Activated T-helper 1 cell treated with anti-CD3 and anti-CD28 coated beads, Interleukin-12 subunit alpha, Interleukin-12 subunit beta, Interleukin-2, Interleukin-4 antibody, amounts not matched to agents 30 ng/mL and 10 ng/mL and 1 ng/mL, durations not matched to agents 14 hours and 24 hours and 36 hours (primary cell): ENCODE data around the gene ABCD2. TPM values are rescaled to one million over a fixed set of nuclear protein-coding genes. Genes with fewer than 3 reads are reported as not detected.
"Not testable (repeated sequence)": the region's sequence is repeated elsewhere in the genome, so short reads cannot be mapped to it uniquely, and the experiment has no call there.

Experiments
- DNase-seq: peaks from one replicate; pipeline ENCODE4 v3.0.0; 2021; ENCODE audit warnings: low spot score
- H3K27ac Mint-ChIP-seq: one replicate; pipeline ENCODE4 v1.8.0; 2021; ENCODE audit warnings: mild to moderate bottlenecking, mixed read lengths
- H3K27me3 Mint-ChIP-seq: one replicate; pipeline ENCODE4 v1.8.0; 2022; ENCODE audit warnings: mild to moderate bottlenecking, moderate library complexity, mixed read lengths; ENCODE audit not compliant: insufficient read depth
- H3K36me3 Mint-ChIP-seq: one replicate; pipeline ENCODE4 v1.8.0; 2021; ENCODE audit warnings: low read depth, mixed read lengths
- H3K4me1 Mint-ChIP-seq: one replicate; pipeline ENCODE4 v1.8.0; 2021; ENCODE audit warnings: low read depth, mixed read lengths
- H3K4me3 Mint-ChIP-seq: one replicate; pipeline ENCODE4 v1.8.0; 2021; ENCODE audit warnings: mild to moderate bottlenecking, moderate library complexity, mixed read lengths
- H3K9me3 Mint-ChIP-seq: one replicate; pipeline ENCODE4 v1.8.0; 2021; ENCODE audit warnings: mixed read lengths
- intact Hi-C: fragments of 100-400 bp; cut with micrococcal nuclease; formaldehyde crosslinking; loops from one replicate; pipeline ENCODE4 v1.15.1; 2024
- total RNA-seq: library from RNA; stranded (reverse); gene quantifications from 2 replicates; pipeline ENCODE4 v1.2.3, GENCODE V29; 2022

ABCD2 gene
- total RNA-seq, 1 donor from 2014 or later = 7.8 TPM

DNA sequence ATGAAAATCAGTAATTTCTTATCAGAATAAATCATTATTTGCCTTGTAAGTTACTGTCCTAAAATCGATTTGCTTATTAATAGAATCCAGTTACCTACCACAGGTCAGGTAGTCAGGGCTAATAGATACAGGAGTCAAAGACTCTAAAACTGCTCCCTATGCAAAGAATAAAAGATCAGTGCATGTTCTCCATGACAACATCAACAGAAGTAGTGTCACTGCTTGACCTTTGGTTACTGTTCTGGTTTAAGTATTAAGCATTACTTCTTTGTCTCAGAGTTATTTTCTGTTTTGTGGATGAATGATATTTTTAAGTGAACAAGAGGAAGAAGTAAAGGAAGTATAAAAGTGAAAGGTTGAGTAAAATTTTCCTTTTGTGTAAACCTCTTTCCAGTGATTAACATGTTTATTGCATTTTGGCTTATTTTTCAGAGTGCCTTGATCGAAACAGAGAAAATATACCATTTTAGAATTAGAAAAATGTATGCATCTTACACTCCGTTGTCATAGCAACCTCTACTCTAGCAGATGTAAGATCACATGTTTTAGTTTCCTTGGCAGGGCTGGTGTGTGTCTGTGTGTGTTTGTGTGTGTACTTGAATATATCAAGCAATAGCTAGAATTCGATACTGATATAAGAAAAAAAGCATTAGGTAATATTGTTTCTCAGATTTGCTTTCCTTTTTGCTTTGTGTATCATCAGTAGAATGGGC is 44.7 kb downstream of the ABCD2 start:
- H3K27ac Mint-ChIP-seq = no peak overlapping the region
- H3K36me3 Mint-ChIP-seq = peaks cover 66% of the 10 kb centered on the region
- H3K4me3 Mint-ChIP-seq = no peak overlapping the region
- H3K27me3 Mint-ChIP-seq = no peaks in the 10 kb centered on the region
- peaks cover 13% of the 10 kb centered on the region for H3K4me1 Mint-ChIP-seq
- peaks cover 14% of the 10 kb centered on the region for H3K9me3 Mint-ChIP-seq
- intact Hi-C loops = no loop called here
- DNase-seq = no peak

- Mint-ChIP-seq H3K27me3 (no peaks in the 10 kb centered on the region), H3K4me1 (peaks cover 13% of the 10 kb centered on the region), H3K36me3 (peaks cover 67% of the 10 kb centered on the region), H3K4me3 (no peak overlapping the region), H3K9me3 (peaks cover 19% of the 10 kb centered on the region), H3K27ac (no peak overlapping the region)
- no peak for DNase-seq
- intact Hi-C loops = no loop called here
Measured at GRCh38 chr12:39574378-39574777, 45.2 kb downstream of the ABCD2 start.

- DNase-seq = no peak
- intact Hi-C loops = no loop called here
- Mint-ChIP-seq H3K4me3 (no peak overlapping the region), H3K27ac (no peak overlapping the region), H3K4me1 (peaks cover 13% of the 10 kb centered on the region), H3K36me3 (peaks cover 68% of the 10 kb centered on the region), H3K9me3 (peaks cover 20% of the 10 kb centered on the region), H3K27me3 (no peaks in the 10 kb centered on the region)
Measured at GRCh38 chr12:39573971-39574370, 45.6 kb downstream of the ABCD2 start.

DNA sequence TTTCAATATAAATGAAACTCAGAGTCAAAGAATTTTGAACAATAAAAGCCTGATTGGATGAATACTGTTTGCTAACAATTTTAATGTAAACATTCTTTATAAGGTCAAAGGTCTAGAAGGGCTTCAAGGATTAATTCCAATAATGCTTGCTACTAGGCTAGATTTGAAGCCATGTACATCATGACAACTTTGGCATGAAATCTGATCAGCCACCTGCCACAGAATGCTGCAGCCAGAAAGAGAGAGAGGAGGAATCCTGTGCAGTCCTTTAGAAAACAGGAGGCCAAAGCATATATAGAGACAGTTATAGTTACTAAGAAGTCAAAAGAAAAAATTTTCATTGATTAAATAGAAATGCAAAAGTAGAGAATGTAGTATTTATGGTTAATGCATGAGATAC is 47.1 kb downstream of the ABCD2 start:
- intact Hi-C loops = no loop called here
- Mint-ChIP-seq H3K36me3 (peaks cover 71% of the 10 kb centered on the region), H3K4me1 (peaks cover 13% of the 10 kb centered on the region), H3K9me3 (peaks cover 28% of the 10 kb centered on the region), H3K4me3 (no peak overlapping the region), H3K27me3 (no peaks in the 10 kb centered on the region), H3K27ac (no peak overlapping the region)
- no peak for DNase-seq

DNA sequence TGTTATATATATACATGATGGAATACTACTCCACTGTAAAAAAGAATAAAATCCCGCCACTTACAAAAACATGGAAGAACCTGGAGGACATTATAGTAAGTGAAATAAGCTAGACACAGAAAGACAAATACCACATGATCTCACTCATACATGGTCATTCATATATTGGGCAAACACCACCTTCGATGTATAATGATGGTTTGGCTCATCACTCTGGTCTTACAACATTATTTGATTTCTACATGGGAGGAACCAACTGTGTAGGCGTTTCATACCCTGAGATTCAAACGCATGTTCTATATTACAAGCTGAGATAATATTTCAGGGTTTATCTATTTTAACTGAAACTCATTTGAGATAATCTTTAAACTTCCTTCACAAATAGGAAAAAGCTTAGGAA is 48.3 kb downstream of the ABCD2 start:
- Mint-ChIP-seq H3K36me3 (peaks cover 75% of the 10 kb centered on the region), H3K27ac (no peak overlapping the region)

DNA sequence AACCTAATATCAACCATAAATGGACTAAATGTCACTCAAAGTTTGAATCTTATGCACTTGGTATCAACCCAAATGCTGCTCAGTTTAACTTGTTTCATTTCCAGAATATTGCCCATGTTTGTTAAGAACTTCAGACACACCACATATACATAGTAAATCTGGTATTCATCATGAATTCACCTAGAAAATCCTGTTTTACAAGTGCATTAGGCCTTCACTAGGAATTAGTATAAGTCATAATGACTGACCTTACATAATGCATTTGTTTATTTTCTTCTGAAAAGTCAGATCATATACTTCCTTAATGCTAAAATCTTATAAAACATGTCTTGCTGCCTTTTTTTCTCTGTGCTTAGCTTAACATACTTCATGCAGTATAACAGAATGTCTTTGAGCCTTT is 66.1 kb downstream of the ABCD2 start:
- H3K27ac Mint-ChIP-seq = no peak overlapping the region
- H3K27me3 Mint-ChIP-seq = no peaks in the 10 kb centered on the region
- H3K4me3 Mint-ChIP-seq = no peak overlapping the region
- no peaks in the 10 kb centered on the region for H3K4me1 Mint-ChIP-seq
- H3K36me3 Mint-ChIP-seq = peaks cover 43% of the 10 kb centered on the region
- intact Hi-C loops = no loop called here
- DNase-seq = no peak
- H3K9me3 Mint-ChIP-seq = peaks cover 14% of the 10 kb centered on the region

More for the DNA sequence above, 48.3 kb downstream of the ABCD2 start:
- no peak for DNase-seq
- H3K9me3 Mint-ChIP-seq = peaks cover 40% of the 10 kb centered on the region
- intact Hi-C loops = no loop called here
- peaks cover 13% of the 10 kb centered on the region for H3K4me1 Mint-ChIP-seq
- no peaks in the 10 kb centered on the region for H3K27me3 Mint-ChIP-seq
- no peak overlapping the region for H3K4me3 Mint-ChIP-seq

GRCh38 chr12:39544211-39544610 is 75.4 kb downstream of the ABCD2 start:
- intact Hi-C loops, H3K36me3 Mint-ChIP-seq, H3K9me3 Mint-ChIP-seq, H3K27me3 Mint-ChIP-seq, H3K27ac Mint-ChIP-seq, H3K4me1 Mint-ChIP-seq, H3K4me3 Mint-ChIP-seq, DNase-seq: not testable (repeated sequence)

DNA sequence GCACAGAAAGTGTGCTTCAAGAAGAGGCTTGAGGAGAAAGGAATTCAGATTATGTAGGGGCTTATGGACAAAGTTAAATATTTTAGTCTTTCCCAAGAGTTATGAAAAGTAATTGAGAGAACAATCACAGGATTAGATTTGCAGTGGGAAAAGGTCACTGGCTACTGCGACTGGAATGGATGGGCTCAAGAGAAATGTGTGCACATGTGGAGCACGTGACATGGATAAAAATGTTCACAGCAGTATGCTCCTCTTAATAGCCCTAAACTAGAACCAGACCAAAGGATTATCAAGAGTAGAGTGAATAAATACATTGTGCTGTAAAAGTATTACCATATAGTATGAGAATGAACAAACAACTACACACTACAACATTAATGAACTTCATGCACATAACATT is 78.1 kb downstream of the ABCD2 start:
- Mint-ChIP-seq H3K27me3 (no peaks in the 10 kb centered on the region), H3K9me3 (no peaks in the 10 kb centered on the region), H3K27ac (no peak overlapping the region), H3K4me1 (no peaks in the 10 kb centered on the region), H3K36me3 (peaks cover 3% of the 10 kb centered on the region), H3K4me3 (no peak overlapping the region)
- intact Hi-C loops = no loop called here
- no peak for DNase-seq

DNA sequence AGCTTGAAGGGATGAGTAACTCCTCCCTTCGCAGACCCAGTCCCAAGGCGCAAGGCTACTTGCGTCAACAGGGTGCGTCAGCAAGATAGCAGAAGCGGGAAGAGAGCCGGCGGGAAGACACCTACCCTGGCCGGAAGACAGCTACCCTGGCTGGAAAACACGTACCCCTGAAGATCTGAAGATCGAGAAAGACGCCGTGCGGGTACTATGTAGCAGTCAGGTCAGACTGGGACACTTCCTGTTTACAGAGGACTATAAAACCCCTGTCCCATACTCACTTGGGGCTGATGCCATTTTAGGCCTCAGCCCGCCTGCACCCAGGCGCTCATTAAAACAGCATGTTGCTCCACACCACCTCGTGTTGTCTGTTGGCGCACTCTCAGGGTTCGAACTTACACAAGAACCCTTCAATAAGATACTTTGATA is 80.9 kb downstream of the ABCD2 start:
- Mint-ChIP-seq H3K9me3 (no peaks in the 10 kb centered on the region), H3K4me3 (no peak overlapping the region), H3K27ac (no peak overlapping the region), H3K27me3 (no peaks in the 10 kb centered on the region), H3K4me1 (peaks cover 7% of the 10 kb centered on the region), H3K36me3 (no peaks in the 10 kb centered on the region)
- no peak for DNase-seq
- intact Hi-C loops = no loop called here

DNA sequence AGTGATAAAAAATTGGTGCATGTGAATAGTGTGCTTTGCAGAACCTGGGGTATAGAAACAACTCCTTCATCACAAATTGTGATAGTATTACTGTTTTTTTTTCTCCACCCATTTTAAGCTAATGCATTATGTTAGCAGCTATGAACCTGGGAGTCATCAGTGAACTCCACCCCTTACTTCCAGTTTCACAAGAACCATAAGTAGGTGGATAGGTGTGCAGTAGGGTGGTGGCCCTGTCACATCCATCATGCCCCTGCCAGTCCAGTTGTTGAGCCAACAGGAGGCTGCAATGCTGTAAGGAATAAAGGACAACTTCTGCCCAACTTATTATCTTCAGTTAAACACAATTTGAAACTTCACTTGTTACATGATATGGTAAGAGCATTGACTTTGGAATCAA is 85.7 kb downstream of the ABCD2 start:
- intact Hi-C loops = no loop called here
- H3K4me3 Mint-ChIP-seq = no peak overlapping the region
- H3K36me3 Mint-ChIP-seq = peaks cover 2% of the 10 kb centered on the region
- H3K27ac Mint-ChIP-seq = no peak overlapping the region
- H3K9me3 Mint-ChIP-seq = no peaks in the 10 kb centered on the region
- no peaks in the 10 kb centered on the region for H3K27me3 Mint-ChIP-seq
- H3K4me1 Mint-ChIP-seq = peaks cover 7% of the 10 kb centered on the region
- DNase-seq = no peak

DNA sequence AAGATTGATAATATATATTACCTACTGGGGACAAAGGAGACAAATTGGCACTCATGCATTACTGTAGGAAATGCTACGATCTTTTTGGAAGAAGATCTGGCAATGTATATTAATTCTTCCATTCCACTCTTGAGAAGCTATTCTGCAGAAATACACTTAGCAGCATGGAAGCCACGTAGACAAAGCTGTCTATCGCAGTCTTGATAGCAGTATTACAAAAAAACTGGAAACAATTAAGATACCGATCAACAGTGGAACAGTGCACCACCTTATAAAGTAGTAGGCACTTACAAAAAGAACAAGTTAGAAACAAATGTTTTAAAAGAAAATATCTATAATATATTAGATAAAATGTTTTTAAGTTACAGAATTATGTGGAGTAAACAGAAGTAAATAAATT is 87.2 kb downstream of the ABCD2 start:
- H3K36me3 Mint-ChIP-seq = peaks cover 4% of the 10 kb centered on the region
- intact Hi-C loops = no loop called here
- no peak overlapping the region for H3K27ac Mint-ChIP-seq
- DNase-seq = no peak
- peaks cover 7% of the 10 kb centered on the region for H3K4me1 Mint-ChIP-seq
- no peaks in the 10 kb centered on the region for H3K27me3 Mint-ChIP-seq
- no peak overlapping the region for H3K4me3 Mint-ChIP-seq
- H3K9me3 Mint-ChIP-seq = peaks cover 3% of the 10 kb centered on the region

GRCh38 chr12:39526974-39527373 is 92.6 kb downstream of the ABCD2 start:
- peaks cover 21% of the 10 kb centered on the region for H3K9me3 Mint-ChIP-seq
- no peak overlapping the region for H3K4me3 Mint-ChIP-seq
- intact Hi-C loops = no loop called here
- no peak for DNase-seq
- peaks cover 9% of the 10 kb centered on the region for H3K36me3 Mint-ChIP-seq
- H3K27ac Mint-ChIP-seq = no peak overlapping the region
- H3K4me1 Mint-ChIP-seq = no peaks in the 10 kb centered on the region
- H3K27me3 Mint-ChIP-seq = no peaks in the 10 kb centered on the region

GRCh38 chr12:39522167-39522566 is 97.4 kb downstream of the ABCD2 start:
- H3K36me3 Mint-ChIP-seq, H3K4me3 Mint-ChIP-seq, DNase-seq, H3K27me3 Mint-ChIP-seq, H3K27ac Mint-ChIP-seq, H3K4me1 Mint-ChIP-seq, intact Hi-C loops: not testable (repeated sequence)
- H3K9me3 Mint-ChIP-seq = peaks cover 21% of the 10 kb centered on the region

DNA sequence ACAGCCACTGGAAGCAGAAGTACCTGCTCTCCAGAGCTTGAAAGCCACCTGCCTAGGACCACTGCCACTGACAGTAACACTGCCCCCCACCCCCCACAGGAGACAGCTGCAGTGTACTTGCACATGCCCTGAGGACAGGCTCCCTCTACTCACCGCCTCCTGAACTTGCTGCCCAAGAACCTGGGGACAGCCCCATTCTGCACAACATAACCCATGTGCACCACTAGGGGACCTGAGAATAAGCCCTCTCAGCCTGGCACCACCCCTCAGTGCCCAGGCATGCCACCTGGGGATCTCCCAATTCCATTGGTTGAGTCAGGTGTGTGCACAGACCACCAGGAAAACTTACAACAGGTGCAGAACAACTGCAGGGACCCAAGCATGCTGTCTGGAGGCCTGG is 109.6 kb downstream of the ABCD2 start:
- intact Hi-C loops = no loop called here
- H3K36me3 Mint-ChIP-seq = no peaks in the 10 kb centered on the region
- no peaks in the 10 kb centered on the region for H3K27me3 Mint-ChIP-seq
- H3K4me1 Mint-ChIP-seq = no peaks in the 10 kb centered on the region
- no peak overlapping the region for H3K4me3 Mint-ChIP-seq
- DNase-seq = no peak
- H3K9me3 Mint-ChIP-seq = peaks cover 25% of the 10 kb centered on the region
- no peak overlapping the region for H3K27ac Mint-ChIP-seq
